DND-41 (cell line): Measurements from ENCODE around the gene RBM18.

Experiments used
- EZH2 ChIP-seq: IDR thresholded peaks from 3 replicates; pipeline ENCODE4 v1.6.1; 2012; ENCODE audit warnings: borderline replicate concordance, low read depth, mild to moderate bottlenecking, moderate library complexity, low read length, inconsistent platforms; ENCODE audit not compliant: severe bottlenecking
- TF ChIP-seq, protein P1 (sequence below): IDR thresholded peaks from 2 replicates; pipeline ENCODE4 v1.5.1; 2012; ENCODE audit warnings: borderline replicate concordance, low read length, moderate library complexity, mild to moderate bottlenecking; ENCODE audit not compliant: poor library complexity, severe bottlenecking; ENCODE audit errors: extremely low read depth

- TF ChIP-seq, protein P1, sequence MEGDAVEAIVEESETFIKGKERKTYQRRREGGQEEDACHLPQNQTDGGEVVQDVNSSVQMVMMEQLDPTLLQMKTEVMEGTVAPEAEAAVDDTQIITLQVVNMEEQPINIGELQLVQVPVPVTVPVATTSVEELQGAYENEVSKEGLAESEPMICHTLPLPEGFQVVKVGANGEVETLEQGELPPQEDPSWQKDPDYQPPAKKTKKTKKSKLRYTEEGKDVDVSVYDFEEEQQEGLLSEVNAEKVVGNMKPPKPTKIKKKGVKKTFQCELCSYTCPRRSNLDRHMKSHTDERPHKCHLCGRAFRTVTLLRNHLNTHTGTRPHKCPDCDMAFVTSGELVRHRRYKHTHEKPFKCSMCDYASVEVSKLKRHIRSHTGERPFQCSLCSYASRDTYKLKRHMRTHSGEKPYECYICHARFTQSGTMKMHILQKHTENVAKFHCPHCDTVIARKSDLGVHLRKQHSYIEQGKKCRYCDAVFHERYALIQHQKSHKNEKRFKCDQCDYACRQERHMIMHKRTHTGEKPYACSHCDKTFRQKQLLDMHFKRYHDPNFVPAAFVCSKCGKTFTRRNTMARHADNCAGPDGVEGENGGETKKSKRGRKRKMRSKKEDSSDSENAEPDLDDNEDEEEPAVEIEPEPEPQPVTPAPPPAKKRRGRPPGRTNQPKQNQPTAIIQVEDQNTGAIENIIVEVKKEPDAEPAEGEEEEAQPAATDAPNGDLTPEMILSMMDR, result no peak
- TF ChIP-seq EZH2, result no peak
Measured at GRCh38 chr9:122226142-122226757, 38.4 kb downstream of the RBM18 start.
